Activated CD4-positive, alpha-beta T cell treated with anti-CD3 and anti-CD28 coated beads, Interleukin-2, amount 50 U/mL, for 16 hours (primary cell): ENCODE results near the gene WDR48.

Source experiments
- DNase-seq: peaks from one replicate; pipeline ENCODE4 v3.0.0-alpha.2; 2020

WDR48 gene

GRCh38 chr3:39103324-39103693 is 51.5 kb downstream of the WDR48 start:
- no peak for DNase-seq

- DNase-seq, result no peak
Observed at GRCh38 chr3:39103791-39104552, 52.2 kb downstream of the WDR48 start.

- no peak for DNase-seq
Observed at GRCh38 chr3:39104961-39105686, 53.3 kb downstream of the WDR48 start.

- DNase-seq, result no peak
Observed at GRCh38 chr3:39105687-39106063, 53.9 kb downstream of the WDR48 start.

GRCh38 chr3:39106281-39106811 is 54.5 kb downstream of the WDR48 start:
- DNase-seq, result no peak

- no peak for DNase-seq
Observed at GRCh38 chr3:39106851-39107387, 55.1 kb downstream of the WDR48 start.

- DNase-seq, result peak; percentile 75
Observed at GRCh38 chr3:39107388-39108199, 55.8 kb downstream of the WDR48 start, which contains the start of the genes GORASP1 and TTC21A. Gene GORASP1 (minus strand): TSS chr3:39107627. CDS start chr3:39107541, 86 bp downstream. Gene TTC21A (plus strand): TSS chr3:39107680. CDS start chr3:39107838, 158 bp downstream.

GRCh38 chr3:39108200-39108710 is 56.4 kb downstream of the WDR48 start:
- peak; percentile 44 for DNase-seq

- no peak for DNase-seq
Observed at GRCh38 chr3:39109086-39109485, 57.3 kb downstream of the WDR48 start.

- no peak for DNase-seq
Observed at GRCh38 chr3:39110041-39110639, 58.3 kb downstream of the WDR48 start.

GRCh38 chr3:39112113-39112512 is 60.3 kb downstream of the WDR48 start:
- DNase-seq, result no peak

- no peak for DNase-seq
Observed at GRCh38 chr3:39112535-39112934, 60.7 kb downstream of the WDR48 start.

GRCh38 chr3:39113291-39113690 is 61.5 kb downstream of the WDR48 start:
- no peak for DNase-seq

- DNase-seq, result no peak
Observed at GRCh38 chr3:39114456-39114855, 62.6 kb downstream of the WDR48 start.

GRCh38 chr3:39115870-39116269 is 64.1 kb downstream of the WDR48 start:
- no peak for DNase-seq

GRCh38 chr3:39118079-39118478 is 66.3 kb downstream of the WDR48 start:
- DNase-seq, result no peak

- DNase-seq, result no peak
Observed at GRCh38 chr3:39118931-39119660, 67.3 kb downstream of the WDR48 start.

- DNase-seq, result no peak
Observed at GRCh38 chr3:39121621-39122020, 69.8 kb downstream of the WDR48 start.

GRCh38 chr3:39122813-39123212 is 71.0 kb downstream of the WDR48 start:
- DNase-seq, result no peak

GRCh38 chr3:39124876-39125840 is 73.3 kb downstream of the WDR48 start:
- DNase-seq, result no peak
